HCEC 1CT (cell line): ENCODE measurements around the gene SBF1.

Experiments used
- DNase-seq: peaks from one replicate; pipeline ENCODE4 v3.0.0-alpha.2; 2017

SBF1 gene

GRCh38 chr22:50483977-50484853 lies 9.4 kb upstream of the SBF1 start:
- no peak for DNase-seq

- no peak for DNase-seq
Measured at GRCh38 chr22:50483556-50483955, 8.7 kb upstream of the SBF1 start.

GRCh38 chr22:50483106-50483505 lies 8.3 kb upstream of the SBF1 start:
- DNase-seq = no peak

- DNase-seq = no peak
Measured at GRCh38 chr22:50482107-50483074, 7.6 kb upstream of the SBF1 start.

GRCh38 chr22:50481440-50482106 lies 6.7 kb upstream of the SBF1 start, which contains the start of gene ADM2:
TSS of gene ADM2 (plus strand) at chr22:50481543. CDS start at chr22:50481848, 305 bp downstream.
- DNase-seq = no peak

GRCh38 chr22:50481045-50481439 lies 6.2 kb upstream of the SBF1 start:
- DNase-seq = no peak

GRCh38 chr22:50479721-50480120 lies 4.9 kb upstream of the SBF1 start:
- no peak for DNase-seq

GRCh38 chr22:50477923-50478322 lies 3.1 kb upstream of the SBF1 start:
- DNase-seq = no peak

- no peak for DNase-seq
Measured at GRCh38 chr22:50476868-50477267, 2.0 kb upstream of the SBF1 start.

GRCh38 chr22:50475652-50476002 lies 792 bp upstream of the SBF1 start:
- no peak for DNase-seq

- peak; percentile 24 for DNase-seq
Measured at GRCh38 chr22:50473855-50474671, 772 bp downstream of the SBF1 start.

GRCh38 chr22:50473088-50473487 lies 1.7 kb downstream of the SBF1 start:
- DNase-seq = no peak

GRCh38 chr22:50471962-50472361 lies 2.9 kb downstream of the SBF1 start:
- no peak for DNase-seq

- DNase-seq = no peak
Measured at GRCh38 chr22:50471197-50471847, 3.5 kb downstream of the SBF1 start.

- no peak for DNase-seq
Measured at GRCh38 chr22:50470491-50470890, 4.3 kb downstream of the SBF1 start.

- no peak for DNase-seq
Measured at GRCh38 chr22:50469377-50470305, 5.2 kb downstream of the SBF1 start.

- DNase-seq = no peak
Measured at GRCh38 chr22:50468626-50469025, 6.2 kb downstream of the SBF1 start.

- no peak for DNase-seq
Measured at GRCh38 chr22:50467773-50468440, 6.9 kb downstream of the SBF1 start.

- no peak for DNase-seq
Measured at GRCh38 chr22:50467341-50467740, 7.5 kb downstream of the SBF1 start.
